Measurements from ENCODE around the gene CPT1B. TPM values are rescaled to one million over a fixed set of nuclear protein-coding genes. Genes with fewer than 3 reads are reported as not detected.

CPT1B gene
- 89.0 TPM for total RNA-seq (ENCODE audit: unreplicated experiment)
- long read RNA-seq, partial matches to known transcripts = 0 of 2 reads
- long read RNA-seq, other reads (novel, unspliced or antisense) = 2 of 2 reads

GRCh38 chr22:50577987-50578775 is at the start of gene CPT1B:
Gene CPT1B (minus strand): TSS chr22:50578427. CDS start chr22:50577915, 512 bp downstream.
- Mint-ChIP-seq H3K9me3 (ENCODE audit: unreplicated experiment) (no peaks in the 10 kb centered on the region), H3K36me3 (ENCODE audit: low read depth, unreplicated experiment) (peaks cover 4% of the 10 kb centered on the region), H3K27ac (ENCODE audit: unreplicated experiment) (no peak within 1 kb of the TSS), H3K27me3 (ENCODE audit: unreplicated experiment) (peaks cover 5% of the 10 kb centered on the region), H3K4me1 (ENCODE audit: unreplicated experiment) (no peaks in the 10 kb centered on the region), H3K4me3 (ENCODE audit: unreplicated experiment) (peak within 1 kb of the TSS; percentile 51)
- TF ChIP-seq CTCF (IDR thresholded peaks at IDR 0.05; ENCODE audit: unreplicated experiment) = no peak
- DNase-seq (ENCODE audit: low spot score) = no peak

- Mint-ChIP-seq H3K27ac (ENCODE audit: unreplicated experiment) (no peak overlapping the region), H3K36me3 (ENCODE audit: low read depth, unreplicated experiment) (peaks cover 10% of the 10 kb centered on the region), H3K4me1 (ENCODE audit: unreplicated experiment) (peaks cover 32% of the 10 kb centered on the region), H3K27me3 (ENCODE audit: unreplicated experiment) (peaks cover 14% of the 10 kb centered on the region), H3K9me3 (ENCODE audit: unreplicated experiment) (no peaks in the 10 kb centered on the region), H3K4me3 (ENCODE audit: unreplicated experiment) (peak overlapping the region; percentile 87)
- no peak for TF ChIP-seq CTCF (IDR thresholded peaks at IDR 0.05; ENCODE audit: unreplicated experiment)
- DNase-seq (ENCODE audit: low spot score) = no peak
Measured at GRCh38 chr22:50626850-50627641, 48.8 kb upstream of the CPT1B start.

GRCh38 chr22:50626314-50626849 is 48.2 kb upstream of the CPT1B start:
- TF ChIP-seq CTCF (IDR thresholded peaks at IDR 0.05; ENCODE audit: unreplicated experiment) = peak; percentile 26
- Mint-ChIP-seq H3K27ac (ENCODE audit: unreplicated experiment) (no peak overlapping the region), H3K27me3 (ENCODE audit: unreplicated experiment) (peaks cover 16% of the 10 kb centered on the region), H3K9me3 (ENCODE audit: unreplicated experiment) (no peaks in the 10 kb centered on the region), H3K36me3 (ENCODE audit: low read depth, unreplicated experiment) (peaks cover 13% of the 10 kb centered on the region), H3K4me3 (ENCODE audit: unreplicated experiment) (peak overlapping the region; percentile 80), H3K4me1 (ENCODE audit: unreplicated experiment) (peaks cover 38% of the 10 kb centered on the region)
- no peak for DNase-seq (ENCODE audit: low spot score)

GRCh38 chr22:50625568-50626313 is 47.5 kb upstream of the CPT1B start:
- H3K9me3 Mint-ChIP-seq (ENCODE audit: unreplicated experiment) = no peaks in the 10 kb centered on the region
- TF ChIP-seq CTCF (IDR thresholded peaks at IDR 0.05; ENCODE audit: unreplicated experiment) = no peak
- no peak overlapping the region for H3K27ac Mint-ChIP-seq (ENCODE audit: unreplicated experiment)
- peaks cover 45% of the 10 kb centered on the region for H3K4me1 Mint-ChIP-seq (ENCODE audit: unreplicated experiment)
- no peak overlapping the region for H3K4me3 Mint-ChIP-seq (ENCODE audit: unreplicated experiment)
- H3K27me3 Mint-ChIP-seq (ENCODE audit: unreplicated experiment) = peaks cover 16% of the 10 kb centered on the region
- H3K36me3 Mint-ChIP-seq (ENCODE audit: low read depth, unreplicated experiment) = peaks cover 13% of the 10 kb centered on the region
- DNase-seq (ENCODE audit: low spot score) = peak; percentile 65
